Subcutaneous adipose tissue (tissue), 4 donors: Measurements from ENCODE around the gene ZNF407. TPM values are rescaled to one million over a fixed set of nuclear protein-coding genes. Genes with fewer than 3 reads are reported as not detected.

Experiments
- total RNA-seq, 4 donors: library from RNA; depleted of rRNA; stranded (reverse); fragments of >200 nt; gene quantifications; one replicate each; pipeline ENCODE4 v1.1.0, GENCODE V29; 2016
- TF ChIP-seq, protein P1 (sequence below): fragments of 450-650 bp; IDR thresholded peaks from one replicate; pipeline ENCODE4 v1.5.1; 2016; ENCODE audit warnings: low read depth, mild to moderate bottlenecking, control low read depth, antibody characterized with exemption, moderate library complexity

ZNF407 gene
- total RNA-seq, 4 donors from 2014 or later: 16.0 to 24.3 (median 19.6) TPM

DNA sequence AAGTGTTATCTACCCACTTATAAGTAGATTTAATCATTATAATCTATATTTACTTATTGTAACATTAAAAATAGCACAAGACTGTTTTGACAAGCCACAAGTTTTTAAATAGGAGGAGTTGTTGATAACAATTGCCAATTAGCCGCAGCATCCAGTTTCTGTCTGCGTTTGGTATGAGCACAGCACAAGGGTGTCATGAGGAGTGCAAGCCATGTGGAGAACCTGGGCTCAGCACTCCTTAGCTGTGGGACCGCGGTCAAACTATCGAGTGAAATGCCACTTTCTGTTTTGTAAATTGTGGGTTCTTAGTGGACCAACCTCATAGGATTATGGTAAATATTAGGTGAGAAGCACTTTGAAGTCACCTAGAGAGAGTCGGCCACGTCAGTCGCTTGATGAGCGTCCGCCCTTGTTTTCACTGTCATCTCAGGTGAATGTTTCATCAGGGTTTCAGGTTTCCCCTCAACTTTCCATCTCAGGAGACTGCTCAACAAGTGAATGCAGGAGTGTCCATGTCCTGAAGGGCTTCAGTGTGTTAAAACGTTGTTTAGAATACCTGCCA lies 294.5 kb downstream of the ZNF407 start:
- TF ChIP-seq, protein P1, sequence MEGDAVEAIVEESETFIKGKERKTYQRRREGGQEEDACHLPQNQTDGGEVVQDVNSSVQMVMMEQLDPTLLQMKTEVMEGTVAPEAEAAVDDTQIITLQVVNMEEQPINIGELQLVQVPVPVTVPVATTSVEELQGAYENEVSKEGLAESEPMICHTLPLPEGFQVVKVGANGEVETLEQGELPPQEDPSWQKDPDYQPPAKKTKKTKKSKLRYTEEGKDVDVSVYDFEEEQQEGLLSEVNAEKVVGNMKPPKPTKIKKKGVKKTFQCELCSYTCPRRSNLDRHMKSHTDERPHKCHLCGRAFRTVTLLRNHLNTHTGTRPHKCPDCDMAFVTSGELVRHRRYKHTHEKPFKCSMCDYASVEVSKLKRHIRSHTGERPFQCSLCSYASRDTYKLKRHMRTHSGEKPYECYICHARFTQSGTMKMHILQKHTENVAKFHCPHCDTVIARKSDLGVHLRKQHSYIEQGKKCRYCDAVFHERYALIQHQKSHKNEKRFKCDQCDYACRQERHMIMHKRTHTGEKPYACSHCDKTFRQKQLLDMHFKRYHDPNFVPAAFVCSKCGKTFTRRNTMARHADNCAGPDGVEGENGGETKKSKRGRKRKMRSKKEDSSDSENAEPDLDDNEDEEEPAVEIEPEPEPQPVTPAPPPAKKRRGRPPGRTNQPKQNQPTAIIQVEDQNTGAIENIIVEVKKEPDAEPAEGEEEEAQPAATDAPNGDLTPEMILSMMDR: no peak

GRCh38 chr18:74895686-74896085 lies 298.0 kb downstream of the ZNF407 start:
- TF ChIP-seq, protein P1: no peak

- TF ChIP-seq, protein P1: no peak
Observed at GRCh38 chr18:74896390-74896991, 298.8 kb downstream of the ZNF407 start.

DNA sequence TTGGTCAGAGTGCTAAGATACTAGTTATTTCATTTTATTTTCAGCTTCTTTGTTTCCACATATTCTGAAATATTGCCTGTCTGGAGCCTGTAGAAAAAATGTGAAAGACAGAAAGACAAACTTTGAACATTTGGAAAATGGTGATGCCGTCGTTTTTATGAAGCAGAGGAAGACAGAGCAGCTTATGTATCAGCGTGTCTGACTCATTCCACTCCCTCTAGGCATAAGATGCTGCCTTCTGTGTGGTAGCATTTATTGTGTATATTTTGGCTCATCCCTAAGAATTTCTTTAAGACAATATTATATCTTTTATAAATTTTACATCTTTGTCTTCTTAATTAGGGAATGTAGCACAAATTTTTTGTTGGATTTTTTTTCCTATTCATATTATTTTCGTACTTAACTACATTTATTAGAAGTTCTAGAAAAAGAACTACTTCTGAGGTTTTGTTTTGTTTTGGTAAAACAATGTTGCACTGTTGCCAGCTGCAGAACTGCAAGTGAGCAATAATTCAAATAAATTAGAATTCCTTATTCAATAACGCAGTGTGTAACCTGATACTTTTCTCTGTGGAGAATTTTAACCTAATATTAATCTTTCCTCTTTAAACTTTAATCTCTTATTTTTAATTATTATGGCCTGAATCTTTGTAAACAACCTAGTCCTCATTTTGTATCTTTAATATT lies 300.4 kb downstream of the ZNF407 start:
- TF ChIP-seq, protein P1: no peak

- TF ChIP-seq, protein P1: no peak
Observed at GRCh38 chr18:74898965-74899364, 301.3 kb downstream of the ZNF407 start.

DNA sequence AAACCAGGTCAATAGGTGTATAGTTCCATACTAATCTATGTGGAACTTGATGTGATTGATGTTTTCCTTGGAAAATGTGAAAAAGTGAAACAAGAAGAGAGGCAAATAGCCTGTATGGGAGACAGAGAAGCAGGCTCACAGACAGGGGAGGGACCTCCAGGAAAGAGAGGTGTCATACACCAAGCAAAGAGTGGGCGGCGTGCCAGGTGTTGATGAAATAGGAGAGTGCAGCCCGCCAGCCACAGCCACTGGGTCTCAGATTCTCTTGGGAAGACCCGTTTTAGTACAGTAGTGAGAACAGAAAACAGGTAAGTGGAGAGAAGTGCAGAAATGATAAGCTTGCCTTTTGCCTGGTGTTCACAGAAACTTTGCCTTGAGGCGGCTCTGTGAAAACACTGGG lies 301.9 kb downstream of the ZNF407 start:
- TF ChIP-seq, protein P1: no peak

- TF ChIP-seq, protein P1: no peak
Observed at GRCh38 chr18:74901362-74902146, 303.9 kb downstream of the ZNF407 start.
